CD4-positive, alpha-beta T cell treated with Interferon alpha-2 for 1 hour (primary cell): ENCODE data around the gene FITM2.

Experiments
- DNase-seq, 2 donors: peaks; one replicate each; pipeline ENCODE4 v3.0.0-alpha.2; 2020 to 2022

Gene FITM2

GRCh38 chr20:44279228-44279627 lies 31.8 kb downstream of the FITM2 start:
- DNase-seq, result no peak

- no peak for DNase-seq
These were observed 36.5 kb downstream of the FITM2 start for GRCh38 chr20:44274303-44275017.

GRCh38 chr20:44273231-44274215 lies 37.5 kb downstream of the FITM2 start:
- DNase-seq, result no peak

- DNase-seq, result peak in 1 of 2 donors; percentile 23
These were observed 38.9 kb downstream of the FITM2 start for GRCh38 chr20:44271915-44272663.

GRCh38 chr20:44268802-44269201 lies 42.2 kb downstream of the FITM2 start:
- no peak for DNase-seq

- no peak for DNase-seq
These were observed 46.7 kb downstream of the FITM2 start for GRCh38 chr20:44264287-44264686.

GRCh38 chr20:44258226-44258890 lies 52.6 kb downstream of the FITM2 start:
- no peak for DNase-seq

GRCh38 chr20:44256961-44257360 lies 54.0 kb downstream of the FITM2 start:
- DNase-seq, result no peak

GRCh38 chr20:44255942-44256341 lies 55.1 kb downstream of the FITM2 start:
- no peak for DNase-seq

- DNase-seq, result no peak
These were observed 56.9 kb downstream of the FITM2 start for GRCh38 chr20:44254073-44254472.

GRCh38 chr20:44253528-44253927 lies 57.5 kb downstream of the FITM2 start:
- DNase-seq, result no peak
